DOHH2 (cell line): ENCODE measurements around the gene HEATR5A.

Experiments used
- H3F3A ChIP-seq: fragments of 200-600 bp; sonication (generic), shearing (Covaris generic); 2 replicates; pipeline ENCODE4 v1.6.0; 2016; ENCODE audit warnings: antibody characterized with exemption, mild to moderate bottlenecking; ENCODE audit not compliant: control insufficient read depth, insufficient read depth
- H3K27ac ChIP-seq: fragments of 200-600 bp; sonication (generic); 2 replicates; pipeline ENCODE4 v1.5.1; 2014; ENCODE audit warnings: low read depth, mild to moderate bottlenecking, low read length, moderate library complexity
- H3K27me3 ChIP-seq: fragments of 200-600 bp; sonication (generic); 2 replicates; pipeline ENCODE4 v1.6.1; 2014; ENCODE audit warnings: mild to moderate bottlenecking, low read length, mixed read lengths; ENCODE audit not compliant: control insufficient read depth
- H3K36me3 ChIP-seq: fragments of 200-600 bp; sonication (generic); 2 replicates; pipeline ENCODE4 v1.6.1; 2014; ENCODE audit warnings: mild to moderate bottlenecking, low read length, moderate library complexity, mixed read lengths; ENCODE audit not compliant: control insufficient read depth
- H3K4me1 ChIP-seq: fragments of 200-600 bp; sonication (generic); 2 replicates; pipeline ENCODE4 v1.6.1; 2014; ENCODE audit warnings: mild to moderate bottlenecking, low read length, mixed read lengths; ENCODE audit not compliant: control insufficient read depth
- H3K4me2 ChIP-seq: fragments of 200-600 bp; sonication (generic); 2 replicates; pipeline ENCODE4 v1.6.0; 2014; ENCODE audit warnings: mild to moderate bottlenecking, low read length, moderate library complexity
- H3K4me3 ChIP-seq: fragments of 200-600 bp; sonication (generic); 2 replicates; pipeline ENCODE4 v1.5.1; 2014; ENCODE audit warnings: mild to moderate bottlenecking, low read length, mixed read lengths
- H3K79me2 ChIP-seq: fragments of 200-600 bp; sonication (generic); 2 replicates; pipeline ENCODE4 v1.6.1; 2014; ENCODE audit warnings: mild to moderate bottlenecking, low read length, mixed read lengths; ENCODE audit not compliant: control insufficient read depth
- H3K9me2 ChIP-seq: fragments of 200-600 bp; sonication (generic); replicated peaks from 2 replicates; pipeline ENCODE4 v1.6.1; 2014; ENCODE audit warnings: mild to moderate bottlenecking, low read length, mixed read lengths; ENCODE audit not compliant: control insufficient read depth
- H3K9me3 ChIP-seq: fragments of 200-600 bp; sonication (generic); 2 replicates; pipeline ENCODE4 v1.6.1; 2014; ENCODE audit warnings: antibody characterized with exemption, low read length, mixed read lengths; ENCODE audit not compliant: control insufficient read depth, insufficient read depth
- H4K20me1 ChIP-seq: fragments of 200-600 bp; sonication (generic); 2 replicates; pipeline ENCODE4 v1.6.0; 2014; ENCODE audit warnings: low read depth, mild to moderate bottlenecking, antibody characterized with exemption, low read length, moderate library complexity; ENCODE audit not compliant: control insufficient read depth, insufficient read depth
- EZH2phosphoT487 ChIP-seq: fragments of 200-600 bp; sonication (generic); IDR thresholded peaks from 2 replicates; pipeline ENCODE4 v1.6.1; 2017; ENCODE audit warnings: borderline replicate concordance, mild to moderate bottlenecking, antibody characterized with exemption, low read length, moderate library complexity, mixed read lengths
- TF ChIP-seq, protein P1 (sequence below): fragments of 200-600 bp; sonication (generic); IDR thresholded peaks from one replicate; pipeline ENCODE4 v1.5.1; 2014; ENCODE audit warnings: antibody characterized with exemption, mild to moderate bottlenecking, low read depth, low read length; ENCODE audit not compliant: poor library complexity, severe bottlenecking

Gene HEATR5A

DNA sequence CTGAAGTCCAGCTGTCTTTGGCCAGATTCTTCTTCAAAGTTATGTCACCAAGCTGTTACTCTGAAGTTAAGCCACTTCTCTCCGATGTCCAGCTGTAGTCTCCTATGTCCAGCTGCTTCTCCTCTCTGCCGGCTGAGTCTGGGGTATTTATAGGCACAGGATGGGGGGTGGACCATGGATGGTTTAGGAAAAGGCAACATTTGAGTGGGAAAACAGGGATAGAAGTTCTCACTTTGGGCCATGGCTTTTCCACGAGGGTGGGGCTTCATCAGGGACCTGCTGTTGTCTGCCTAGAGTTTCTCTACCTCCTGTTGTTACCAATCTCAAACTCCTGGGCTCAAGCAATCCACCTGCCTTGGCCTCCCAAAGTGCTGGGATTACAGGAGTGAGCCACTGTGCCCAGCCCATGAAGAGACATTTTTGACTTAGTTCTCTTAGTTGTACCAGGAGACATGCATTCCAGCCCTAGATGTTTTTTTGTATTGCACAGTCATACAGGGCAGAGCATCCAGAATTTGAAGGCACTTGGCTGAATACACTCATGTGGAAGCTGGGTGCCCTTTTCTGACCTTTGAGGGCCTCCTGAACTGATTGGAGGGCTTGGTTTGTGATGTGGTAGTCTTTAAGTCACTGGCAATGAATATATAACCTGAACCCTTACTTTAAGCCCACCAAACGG lies 132.9 kb downstream of the HEATR5A start:
- no peak overlapping the region for H3K4me2 ChIP-seq
- peaks cover 8% of the 10 kb centered on the region for H3K4me1 ChIP-seq
- H3K79me2 ChIP-seq, result no peaks in the 10 kb centered on the region
- H3K4me3 ChIP-seq, result no peak overlapping the region
- peaks cover 14% of the 10 kb centered on the region; the same call in 1 of the 2 replicates for H3K9me3 ChIP-seq
- H3K36me3 ChIP-seq, result no peaks in the 10 kb centered on the region
- H3K27ac ChIP-seq, result no peak overlapping the region
- no peaks in the 10 kb centered on the region for H3K27me3 ChIP-seq
- TF ChIP-seq, protein P1, sequence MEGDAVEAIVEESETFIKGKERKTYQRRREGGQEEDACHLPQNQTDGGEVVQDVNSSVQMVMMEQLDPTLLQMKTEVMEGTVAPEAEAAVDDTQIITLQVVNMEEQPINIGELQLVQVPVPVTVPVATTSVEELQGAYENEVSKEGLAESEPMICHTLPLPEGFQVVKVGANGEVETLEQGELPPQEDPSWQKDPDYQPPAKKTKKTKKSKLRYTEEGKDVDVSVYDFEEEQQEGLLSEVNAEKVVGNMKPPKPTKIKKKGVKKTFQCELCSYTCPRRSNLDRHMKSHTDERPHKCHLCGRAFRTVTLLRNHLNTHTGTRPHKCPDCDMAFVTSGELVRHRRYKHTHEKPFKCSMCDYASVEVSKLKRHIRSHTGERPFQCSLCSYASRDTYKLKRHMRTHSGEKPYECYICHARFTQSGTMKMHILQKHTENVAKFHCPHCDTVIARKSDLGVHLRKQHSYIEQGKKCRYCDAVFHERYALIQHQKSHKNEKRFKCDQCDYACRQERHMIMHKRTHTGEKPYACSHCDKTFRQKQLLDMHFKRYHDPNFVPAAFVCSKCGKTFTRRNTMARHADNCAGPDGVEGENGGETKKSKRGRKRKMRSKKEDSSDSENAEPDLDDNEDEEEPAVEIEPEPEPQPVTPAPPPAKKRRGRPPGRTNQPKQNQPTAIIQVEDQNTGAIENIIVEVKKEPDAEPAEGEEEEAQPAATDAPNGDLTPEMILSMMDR, result no peak
- no peak for TF ChIP-seq EZH2phosphoT487
- H3F3A ChIP-seq, result no peaks in the 10 kb centered on the region
- no peaks in the 10 kb centered on the region for H4K20me1 ChIP-seq
- H3K9me2 ChIP-seq, result no peaks in the 10 kb centered on the region

DNA sequence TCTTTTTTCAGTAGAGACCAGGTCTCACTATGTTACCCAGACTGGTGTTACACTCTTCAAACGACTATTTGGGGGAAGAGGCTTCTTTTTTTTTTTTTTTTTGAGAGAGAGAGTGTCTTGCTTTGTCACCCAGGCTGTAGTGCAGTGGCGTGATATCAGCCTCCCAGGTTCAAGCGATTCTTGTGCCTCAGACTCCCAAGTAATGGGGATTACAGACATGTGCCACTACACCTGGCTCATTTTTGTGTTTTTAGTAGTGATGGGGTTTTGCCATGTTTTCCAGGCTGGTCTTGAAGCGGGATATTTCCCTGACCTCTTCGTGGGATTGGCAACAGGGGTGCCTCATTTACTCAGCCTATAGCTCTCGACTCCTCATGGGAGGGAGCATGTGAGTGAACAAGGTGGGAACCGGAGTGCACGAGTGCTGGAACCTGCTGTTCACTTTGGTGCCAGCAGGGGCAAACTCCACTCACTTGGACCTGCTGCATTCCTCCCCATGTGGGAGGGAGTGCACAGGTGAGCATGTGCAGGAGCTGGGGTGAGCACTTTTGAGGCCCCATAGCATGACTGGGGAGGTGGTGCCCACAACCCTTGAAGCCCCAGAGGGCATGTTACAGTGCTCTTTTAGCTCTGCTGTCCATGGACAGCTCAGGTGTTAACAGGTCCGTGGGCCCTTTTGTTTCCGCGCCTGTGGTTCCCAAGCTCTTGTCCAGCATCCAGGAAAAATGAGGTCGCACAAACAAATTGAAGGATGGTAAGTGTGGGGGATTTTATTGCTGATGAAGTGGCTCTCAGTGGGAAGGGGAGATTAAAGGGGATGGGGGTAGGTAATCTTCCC lies 133.7 kb downstream of the HEATR5A start:
- TF ChIP-seq EZH2phosphoT487, result no peak
- TF ChIP-seq, protein P1, result peak; percentile 59
- Histone ChIP-seq H3K4me3 (no peak overlapping the region), H3K9me2 (no peaks in the 10 kb centered on the region), H3K27me3 (no peaks in the 10 kb centered on the region), H3K9me3 (peaks cover 14% of the 10 kb centered on the region; the same call in 1 of the 2 replicates), H3K36me3 (no peaks in the 10 kb centered on the region), H3K4me2 (no peak overlapping the region), H3K4me1 (peaks cover 8% of the 10 kb centered on the region), H3K79me2 (no peaks in the 10 kb centered on the region), H3F3A (no peaks in the 10 kb centered on the region), H4K20me1 (no peaks in the 10 kb centered on the region), H3K27ac (no peak overlapping the region)

DNA sequence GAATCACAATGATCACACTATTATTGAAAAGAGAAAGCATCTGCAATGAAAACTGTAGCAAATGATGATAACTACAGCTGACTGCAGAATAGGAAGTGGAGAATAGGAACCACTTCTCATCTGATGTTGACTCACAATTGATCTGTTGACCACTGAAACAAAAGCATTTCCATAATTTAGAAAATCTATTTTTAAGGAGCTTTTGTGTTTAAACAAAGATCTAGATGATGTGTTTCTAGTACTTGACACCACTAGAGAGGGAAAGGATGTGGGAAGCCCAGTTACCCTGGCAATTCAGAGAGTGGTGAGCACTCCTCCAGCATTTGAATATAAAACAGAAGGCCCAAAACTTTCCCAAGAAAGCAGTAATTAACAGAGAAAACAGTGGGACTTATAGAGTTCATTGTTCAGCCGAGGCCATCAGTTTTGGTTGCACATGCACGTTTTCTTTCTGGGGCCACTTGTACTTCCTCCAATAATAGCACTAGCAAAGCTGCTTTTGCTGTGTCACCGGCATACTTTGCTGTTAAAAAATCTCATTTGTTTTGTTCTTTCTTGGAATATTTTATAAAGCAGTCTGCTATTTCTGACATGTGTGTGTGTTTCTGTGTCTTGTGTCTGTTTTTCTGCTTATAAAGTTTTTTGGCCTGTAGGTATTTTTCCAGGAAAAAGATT lies 136.6 kb downstream of the HEATR5A start:
- Histone ChIP-seq H3K4me2 (no peak overlapping the region), H3K36me3 (no peaks in the 10 kb centered on the region), H4K20me1 (no peaks in the 10 kb centered on the region), H3K27me3 (no peaks in the 10 kb centered on the region), H3K9me3 (peaks cover 16% of the 10 kb centered on the region; the same call in 1 of the 2 replicates), H3K27ac (no peak overlapping the region), H3K79me2 (no peaks in the 10 kb centered on the region), H3F3A (no peaks in the 10 kb centered on the region), H3K4me1 (no peaks in the 10 kb centered on the region), H3K4me3 (no peak overlapping the region), H3K9me2 (no peaks in the 10 kb centered on the region)
- TF ChIP-seq, protein P1, result no peak
- TF ChIP-seq EZH2phosphoT487, result no peak
